Peyer's patch (tissue), 4 donors: ENCODE results near the gene LYSET. TPM values are rescaled to one million over a fixed set of nuclear protein-coding genes. Genes with fewer than 3 reads are reported as not detected.
"Not testable (repeated sequence)": the region's sequence is repeated elsewhere in the genome, so short reads cannot be mapped to it uniquely, and the experiment has no call there.

Experiments used
- DNase-seq, 3 donors: peaks; one replicate each; pipeline ENCODE4 v3.0.0-alpha.2; 2017 to 2019
- H3K27ac ChIP-seq, 4 donors: fragments of 200-600 bp; sonication (generic); one replicate each; pipeline ENCODE4 v1.5.1; 2016 to 2019
- H3K27me3 ChIP-seq, 2 donors: fragments of 200-600 bp; sonication (generic); one replicate each; pipeline ENCODE4 v1.5.1; 2019
- H3K36me3 ChIP-seq, 3 donors: fragments of 200-600 bp; sonication (generic); one replicate each; pipeline ENCODE4 v1.5.1; 2016 to 2019
- H3K4me1 ChIP-seq, 4 donors: fragments of 200-600 bp; sonication (generic); one replicate each; pipeline ENCODE4 v1.5.1; 2016 to 2019
- H3K4me3 ChIP-seq, 4 donors: fragments of 200-600 bp; sonication (generic); 1 replicate in 3 of 4; 2 replicates in 1 of 4; pipeline ENCODE4 v1.5.1; 2016 to 2019; ENCODE audit warnings: mild to moderate bottlenecking in 1 of 4
- H3K9me3 ChIP-seq, 4 donors: fragments of 200-600 bp; sonication (generic); one replicate each; pipeline ENCODE4 v1.5.1; 2016 to 2019; ENCODE audit warnings: mild to moderate bottlenecking in 1 of 4
- CTCF ChIP-seq, 6 experiments: fragments of 450-650 bp in 4 of 6; fragments of 200-600 bp in 2 of 6; sonication (generic) in 1 of 6; IDR thresholded peaks; one replicate each; pipeline ENCODE4 v1.5.1; 2017 to 2019; ENCODE audit warnings: antibody characterized with exemption in 6 of 6, mild to moderate bottlenecking in 3 of 6, moderate library complexity in 1 of 6
- POLR2A ChIP-seq, 2 donors: fragments of 450-650 bp; IDR thresholded peaks; one replicate each; pipeline ENCODE4 v1.5.1; 2017; ENCODE audit warnings: antibody characterized with exemption in 2 of 2, mild to moderate bottlenecking in 2 of 2, moderate library complexity in 2 of 2
- total RNA-seq, 4 donors: library from RNA; depleted of rRNA; stranded (reverse); fragments of >200 nt; gene quantifications; one replicate each; pipeline ENCODE4 v1.1.0, GENCODE V29; 2016

LYSET gene
- total RNA-seq, 4 donors from 2014 or later, result 6.0 to 9.9 (median 8.3) TPM

GRCh38 chr14:93155667-93156066 lies 29.4 kb upstream of the LYSET start:
- DNase-seq, result no peak

GRCh38 chr14:93156693-93157369 lies 28.3 kb upstream of the LYSET start:
- Histone ChIP-seq H3K9me3 (no peaks in the 10 kb centered on the region), H3K4me3 (no peak overlapping the region), H3K36me3 (no peaks in the 10 kb centered on the region), H3K4me1 (no peaks in the 10 kb centered on the region), H3K27ac (no peak overlapping the region), H3K27me3 (no peaks in the 10 kb centered on the region)
- DNase-seq, result no peak
- TF ChIP-seq POLR2A (IDR thresholded peaks at IDR 0.05) (no peak), CTCF (IDR thresholded peaks at IDR 0.05) (no peak)

More at GRCh38 chr14:93155667-93156066, 29.4 kb upstream of the LYSET start:
- H3K36me3 ChIP-seq, result no peaks in the 10 kb centered on the region
- H3K27ac ChIP-seq, result no peak overlapping the region
- H3K4me1 ChIP-seq, result peaks cover 0 to 5% (median 0%) of the 10 kb centered on the region in 4 donors
- H3K9me3 ChIP-seq, result no peaks in the 10 kb centered on the region
- H3K4me3 ChIP-seq, result no peak overlapping the region
- TF ChIP-seq CTCF (IDR thresholded peaks at IDR 0.05) (no peak), POLR2A (IDR thresholded peaks at IDR 0.05) (no peak)
- H3K27me3 ChIP-seq, result no peaks in the 10 kb centered on the region

GRCh38 chr14:93158349-93158748 lies 26.8 kb upstream of the LYSET start:
- not testable (repeated sequence) for H3K27me3 ChIP-seq, H3K9me3 ChIP-seq, H3K4me3 ChIP-seq, DNase-seq, H3K27ac ChIP-seq, H3K4me1 ChIP-seq, H3K36me3 ChIP-seq

- not testable (repeated sequence) for DNase-seq, H3K9me3 ChIP-seq, H3K27ac ChIP-seq, H3K27me3 ChIP-seq, H3K4me1 ChIP-seq, H3K36me3 ChIP-seq, H3K4me3 ChIP-seq
Measured at GRCh38 chr14:93159625-93160352, 25.3 kb upstream of the LYSET start.

- Histone ChIP-seq H3K36me3 (no peaks in the 10 kb centered on the region), H3K4me3 (no peak overlapping the region), H3K9me3 (no peaks in the 10 kb centered on the region), H3K27ac (no peak overlapping the region), H3K4me1 (no peaks in the 10 kb centered on the region), H3K27me3 (no peaks in the 10 kb centered on the region)
- DNase-seq, result no peak
- TF ChIP-seq POLR2A (IDR thresholded peaks at IDR 0.05), result no peak
- TF ChIP-seq CTCF (IDR thresholded peaks at IDR 0.05), result peak in 3 of 6 experiments; percentile 26 to 41 (median 39)
Measured at GRCh38 chr14:93160353-93160801, 24.7 kb upstream of the LYSET start.

GRCh38 chr14:93161411-93161940 lies 23.6 kb upstream of the LYSET start:
- Histone ChIP-seq H3K36me3 (no peaks in the 10 kb centered on the region), H3K4me1 (no peaks in the 10 kb centered on the region), H3K27ac (no peak overlapping the region), H3K27me3 (no peaks in the 10 kb centered on the region), H3K9me3 (no peaks in the 10 kb centered on the region), H3K4me3 (no peak overlapping the region)
- TF ChIP-seq POLR2A (IDR thresholded peaks at IDR 0.05) (no peak), CTCF (IDR thresholded peaks at IDR 0.05) (no peak)
- no peak for DNase-seq
